HG02840 (cell line): ENCODE measurements around the gene KNOP1.
"Not testable (repeated sequence)": the region's sequence is repeated elsewhere in the genome, so short reads cannot be mapped to it uniquely, and the experiment has no call there.

Source experiments
- ATAC-seq: cut with Tn5 transposase; IDR thresholded peaks from one replicate; pipeline ENCODE4 v1.9.1; 2021; ENCODE audit warnings: mild to moderate bottlenecking, moderate library complexity, moderate number of reproducible peaks; ENCODE audit not compliant: unreplicated experiment, low FRiP score

The KNOP1 gene

DNA sequence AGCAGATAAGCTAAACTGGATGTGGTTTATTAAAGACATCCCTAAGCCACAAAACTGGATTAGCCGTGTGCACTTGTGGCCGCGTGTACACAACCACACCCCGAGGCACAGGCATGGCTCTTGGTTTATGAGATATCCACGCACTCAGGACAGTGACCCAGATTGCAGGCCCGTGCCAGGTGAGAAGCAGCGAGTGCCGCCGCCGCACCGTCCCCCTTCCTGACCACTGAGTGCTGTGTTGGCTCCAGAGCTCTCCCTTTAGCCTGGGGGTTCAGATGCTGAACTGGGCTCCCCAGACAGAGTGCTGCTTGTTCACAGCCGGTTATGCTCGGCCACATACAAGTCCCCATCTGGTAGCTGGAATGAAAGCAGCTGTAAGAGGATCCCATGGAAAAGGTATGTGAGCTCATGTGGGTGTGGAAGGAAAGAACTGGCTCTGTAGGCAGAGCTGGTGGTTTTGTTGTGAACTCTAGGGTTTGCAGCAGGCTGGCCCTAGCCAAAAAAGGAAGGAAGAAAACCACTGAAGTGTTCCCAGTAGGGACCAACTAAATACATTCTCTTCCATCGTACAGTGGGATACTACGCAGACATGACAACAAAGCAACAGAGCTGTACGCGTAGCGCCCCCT, 29.5 kb downstream of the KNOP1 start:
- ATAC-seq: no peak

DNA sequence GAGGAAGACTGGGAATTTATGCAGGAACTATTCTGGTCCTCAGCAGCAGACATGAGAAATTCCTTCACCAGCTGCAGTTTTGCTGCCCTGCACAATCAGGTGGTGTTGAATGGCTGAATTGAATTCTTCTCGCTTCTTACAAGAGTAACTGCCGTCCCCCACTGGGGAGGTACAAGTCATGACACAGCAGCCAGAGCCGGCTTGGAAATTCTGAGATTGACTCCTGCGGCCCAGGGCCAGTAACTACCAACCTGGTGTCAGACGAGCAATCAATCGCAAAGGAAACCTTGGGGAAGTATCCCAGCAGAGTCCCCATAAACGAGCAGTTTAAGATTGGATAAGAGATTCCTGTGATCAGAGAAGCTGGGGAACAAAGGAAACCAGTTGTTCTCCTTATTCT, 30.7 kb downstream of the KNOP1 start:
- no peak for ATAC-seq

DNA sequence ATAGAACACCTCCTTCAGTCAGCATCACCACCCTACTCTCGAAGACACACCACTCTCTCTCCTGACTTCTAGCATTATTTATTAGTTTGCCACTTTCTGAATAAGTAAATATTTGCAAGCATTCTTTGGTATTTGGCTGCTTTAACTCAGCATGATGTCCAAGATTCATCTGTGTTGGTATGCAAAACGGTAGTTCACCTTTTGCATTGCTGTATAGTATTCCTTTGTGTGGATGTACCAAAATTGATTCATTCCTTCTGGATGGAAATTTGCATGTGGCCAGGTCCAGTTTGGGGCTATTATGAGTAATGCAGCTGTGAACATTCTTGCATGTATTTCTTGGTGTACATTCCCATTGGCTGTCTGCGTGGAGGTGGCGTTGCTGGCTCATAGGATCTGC, 32.9 kb downstream of the KNOP1 start:
- no peak for ATAC-seq

DNA sequence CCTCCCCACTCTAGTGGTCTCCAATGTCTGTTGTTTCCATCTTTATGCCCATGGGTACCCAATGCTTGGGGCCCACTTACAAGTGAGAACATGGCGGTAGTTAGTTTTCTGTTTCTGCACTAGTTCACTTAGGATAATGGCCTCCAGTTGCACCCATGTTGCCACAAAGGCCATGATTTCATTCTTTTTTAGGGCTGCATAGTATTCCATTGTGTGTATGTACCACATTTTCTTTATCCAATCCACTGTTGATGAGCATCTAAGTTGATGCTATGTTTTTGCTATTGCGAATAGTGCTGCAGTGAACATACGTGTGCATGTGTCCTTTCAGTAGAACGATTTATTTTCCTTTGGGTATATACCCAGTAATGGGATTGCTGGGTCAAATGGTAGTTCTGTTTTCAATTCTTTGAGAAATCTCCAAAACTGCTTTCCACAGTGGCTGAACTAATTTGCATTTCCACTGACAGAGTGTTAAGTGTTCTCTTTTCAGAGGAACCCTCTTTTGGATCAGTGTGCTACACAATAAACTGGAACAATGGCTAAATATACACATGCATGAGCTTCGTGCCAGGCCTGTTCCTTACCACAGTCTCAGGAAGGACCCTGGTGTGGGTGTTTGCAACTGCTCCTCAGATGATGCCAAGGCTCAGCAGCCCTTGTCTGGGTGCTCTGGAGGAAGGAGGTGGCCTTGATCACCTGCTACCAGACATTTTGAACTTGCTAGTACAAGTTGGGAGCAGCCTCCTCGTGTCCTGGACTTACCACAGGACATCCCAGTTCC, 34.4 kb downstream of the KNOP1 start:
- ATAC-seq: no peak

DNA sequence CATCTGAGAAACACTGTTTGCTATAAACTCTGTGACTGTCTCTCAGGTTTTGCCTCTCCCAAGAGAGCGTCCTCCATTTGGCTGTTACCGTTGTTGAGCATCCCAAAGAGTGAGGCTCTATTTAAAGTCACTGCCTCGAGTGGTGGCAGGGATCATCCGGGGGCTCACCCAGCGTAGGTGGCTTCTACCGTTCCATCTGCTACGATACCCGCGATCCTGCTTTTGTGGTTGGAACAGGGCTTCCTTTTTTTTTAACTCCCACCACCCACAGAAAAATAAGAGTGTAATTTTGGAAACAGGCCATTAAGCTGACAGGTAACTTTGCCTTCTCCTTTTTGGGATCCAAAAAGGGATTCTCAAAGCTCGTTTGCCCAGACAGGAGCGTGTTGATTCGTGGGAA, 36.4 kb downstream of the KNOP1 start:
- ATAC-seq: no peak

DNA sequence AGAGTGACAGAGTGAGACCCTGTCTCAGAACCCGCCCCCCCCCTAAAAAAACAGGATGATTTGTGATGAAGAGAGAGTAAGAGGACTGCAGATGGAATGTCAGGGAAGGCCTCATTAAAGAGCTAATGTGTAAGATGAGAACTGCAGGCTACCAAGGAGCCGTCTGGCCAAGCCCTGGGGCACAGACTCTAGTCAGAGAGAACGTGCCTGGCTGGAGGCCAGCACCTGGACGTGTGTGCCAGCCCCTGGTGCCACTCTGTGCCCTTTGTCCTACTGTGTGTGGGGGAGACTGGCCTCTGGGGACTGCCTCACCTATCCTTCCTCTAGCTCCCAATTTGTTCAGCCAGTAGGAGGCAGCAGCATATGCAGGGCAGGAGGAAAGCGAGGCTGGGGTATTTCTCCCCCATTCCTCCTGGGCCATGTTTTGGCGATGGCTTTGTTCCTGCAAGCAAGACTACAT, 37.1 kb downstream of the KNOP1 start:
- ATAC-seq: no peak

DNA sequence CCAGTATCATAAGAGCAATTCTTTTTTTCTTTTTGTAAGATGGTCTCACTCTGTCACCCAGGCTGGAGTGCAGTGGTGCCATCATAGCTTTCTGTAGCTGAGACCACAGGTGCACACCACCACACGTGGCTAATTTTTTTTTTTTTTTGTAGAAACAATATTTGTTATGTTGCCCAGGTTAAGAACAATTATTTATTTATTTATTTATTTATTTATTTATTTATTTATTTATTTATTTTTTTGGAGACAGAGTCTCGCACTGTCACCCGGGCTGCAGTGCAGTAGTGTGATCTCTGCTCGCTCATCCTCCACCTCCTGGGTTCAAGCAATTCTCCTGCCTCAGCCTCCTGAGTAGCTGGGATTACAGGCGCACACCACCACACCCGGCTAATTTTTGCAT, 38.7 kb downstream of the KNOP1 start:
- ATAC-seq: not testable (repeated sequence)

DNA sequence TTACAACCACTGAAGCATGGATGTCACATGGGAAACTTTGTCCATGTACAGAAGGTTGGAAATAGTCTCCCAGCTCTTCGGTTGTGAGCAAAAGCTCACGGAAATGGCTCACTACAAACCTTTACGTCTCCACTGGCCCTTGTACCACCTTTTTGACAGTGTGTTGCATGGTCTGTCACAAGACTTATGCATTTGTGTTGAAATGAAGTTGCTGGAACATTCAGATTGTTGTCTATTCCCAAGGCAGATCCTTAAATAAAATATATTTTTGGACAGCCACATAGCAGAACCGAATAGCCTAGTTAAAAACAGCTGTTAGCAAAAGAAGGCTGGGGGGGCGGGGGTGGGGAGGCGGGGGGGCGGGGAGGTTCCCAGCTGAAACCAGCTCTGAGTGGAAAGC, 39.2 kb downstream of the KNOP1 start:
- no peak for ATAC-seq

DNA sequence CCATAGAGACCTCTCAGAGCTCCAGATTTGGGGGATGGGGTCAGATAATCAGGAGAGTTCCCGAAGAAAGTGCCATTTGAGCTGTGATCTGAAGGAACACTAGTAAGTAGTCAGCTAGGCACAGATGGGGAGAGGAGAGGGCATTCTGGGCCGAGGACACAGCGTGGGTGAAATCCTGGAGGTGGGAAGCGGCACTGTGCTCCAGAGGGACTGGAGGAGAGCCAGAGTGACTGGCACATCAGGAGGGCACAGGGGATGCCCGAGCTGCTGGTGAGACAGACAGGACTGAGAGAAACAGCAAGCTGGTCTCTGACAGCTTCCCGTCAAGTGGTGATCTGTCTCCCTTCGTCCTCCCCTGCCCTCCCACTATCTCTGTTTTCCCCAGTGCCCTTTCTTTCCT, 40.6 kb downstream of the KNOP1 start:
- ATAC-seq: no peak

DNA sequence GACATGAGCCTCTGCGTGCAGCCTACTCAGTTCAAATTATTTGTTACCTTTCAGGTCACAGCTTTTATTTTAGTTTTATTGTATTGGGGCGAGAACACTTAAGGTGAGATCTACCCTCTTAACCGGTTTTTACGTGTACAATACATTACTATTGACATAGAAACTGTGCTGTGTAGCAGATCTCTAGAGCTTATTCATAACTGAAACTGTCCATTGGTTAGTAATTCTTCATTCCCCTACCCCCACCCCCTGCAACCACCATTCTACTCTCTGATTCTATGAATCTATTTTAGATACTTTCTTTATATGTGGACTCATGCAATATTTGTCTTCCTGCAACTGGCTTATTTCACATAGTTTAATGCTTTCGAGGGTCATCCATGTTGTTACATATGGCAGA, 43.5 kb downstream of the KNOP1 start:
- no peak for ATAC-seq

DNA sequence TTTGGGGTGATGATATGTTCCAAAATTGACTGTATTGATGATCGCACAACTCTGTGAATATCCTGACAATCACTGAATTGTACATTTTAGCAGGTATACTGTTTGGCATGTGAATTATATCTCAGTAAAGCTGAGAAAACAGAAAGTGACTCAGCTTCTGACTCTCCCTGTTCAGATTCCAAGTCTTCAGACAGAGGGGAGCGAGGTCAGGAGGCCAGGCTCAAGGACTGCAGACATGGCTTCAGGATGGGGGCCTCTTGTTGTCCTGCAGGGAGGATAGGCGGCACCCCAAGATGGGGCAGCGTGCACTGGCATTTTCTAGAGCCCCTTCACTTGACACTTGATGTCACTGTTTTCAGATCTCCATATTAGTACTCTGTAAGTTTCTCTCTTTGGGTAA, 45.6 kb downstream of the KNOP1 start:
- no peak for ATAC-seq

DNA sequence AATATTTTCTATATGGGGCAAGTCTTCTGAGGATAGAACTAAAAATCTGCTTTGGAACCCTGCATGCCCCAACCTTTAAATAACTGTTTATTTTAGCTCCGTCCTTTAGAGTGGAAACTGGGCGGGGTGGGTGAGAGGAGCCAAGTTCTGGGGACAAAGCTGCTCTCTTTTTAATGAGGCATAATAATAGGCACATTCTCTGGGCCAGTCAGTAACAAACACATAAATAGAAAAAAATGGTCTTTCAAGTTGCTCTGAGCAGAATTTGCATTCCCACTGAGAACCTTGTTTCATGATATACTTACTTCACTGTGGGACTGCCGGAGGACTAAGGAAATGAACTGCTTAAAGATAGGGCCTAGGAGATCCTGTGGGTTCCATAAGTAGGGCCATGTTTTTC, 51.5 kb downstream of the KNOP1 start:
- ATAC-seq: no peak

DNA sequence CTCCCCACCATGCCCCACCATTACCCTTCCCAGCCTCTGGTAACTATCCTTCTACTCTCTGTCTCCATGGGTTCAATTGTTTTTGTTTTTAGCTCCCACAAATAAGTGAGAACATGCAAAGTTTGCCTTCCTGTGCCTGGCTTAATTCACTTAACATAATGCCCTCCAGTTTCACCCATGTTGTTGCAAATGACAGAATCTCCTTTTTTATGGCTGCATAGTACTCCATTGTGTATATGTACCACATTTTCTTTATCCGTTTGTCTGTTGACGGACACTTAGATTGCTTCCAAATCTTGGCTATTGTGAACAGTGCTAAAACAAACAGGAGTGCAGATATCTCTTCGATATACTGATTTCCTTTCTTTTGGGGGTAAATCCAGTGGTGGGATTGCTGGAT, 52.7 kb downstream of the KNOP1 start:
- ATAC-seq: not testable (repeated sequence)

DNA sequence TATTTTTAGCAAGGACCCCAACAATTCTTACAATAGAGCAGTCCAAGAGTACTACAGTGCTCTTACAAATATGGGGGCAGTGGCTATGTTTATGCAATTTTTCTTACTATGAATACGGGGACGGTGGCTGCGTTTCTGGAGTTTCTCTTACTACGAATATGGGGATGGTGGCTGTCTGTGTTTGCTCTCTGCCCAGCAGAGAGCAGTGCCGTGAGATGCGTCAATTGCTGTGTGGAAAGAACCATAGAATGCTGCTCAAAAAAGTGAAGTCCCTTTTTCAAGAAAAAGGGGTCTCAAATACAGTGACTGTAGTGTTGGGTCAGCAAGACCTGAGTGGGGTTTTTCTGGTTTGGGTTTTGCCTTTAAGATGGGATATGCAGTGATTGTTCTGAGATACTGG, 53.9 kb downstream of the KNOP1 start:
- ATAC-seq: no peak

DNA sequence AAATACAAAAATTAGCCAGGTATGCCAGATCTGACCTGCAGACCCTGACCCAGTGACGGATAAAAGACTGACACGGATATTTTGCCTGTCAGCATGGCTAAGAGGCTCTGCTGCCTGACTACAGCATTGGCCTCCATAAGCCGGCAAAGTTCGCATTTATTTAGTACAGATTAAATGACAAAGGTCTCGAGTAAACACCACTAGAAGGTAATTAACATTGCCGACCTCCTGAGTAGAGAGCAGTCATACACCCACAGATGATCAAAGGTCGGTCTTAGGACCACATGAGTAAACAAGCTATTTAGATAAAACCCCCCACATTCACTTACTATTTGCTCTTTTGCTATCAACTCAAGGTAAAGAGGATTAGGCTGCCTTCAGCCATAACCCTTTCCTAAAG, 55.7 kb downstream of the KNOP1 start:
- no peak for ATAC-seq

DNA sequence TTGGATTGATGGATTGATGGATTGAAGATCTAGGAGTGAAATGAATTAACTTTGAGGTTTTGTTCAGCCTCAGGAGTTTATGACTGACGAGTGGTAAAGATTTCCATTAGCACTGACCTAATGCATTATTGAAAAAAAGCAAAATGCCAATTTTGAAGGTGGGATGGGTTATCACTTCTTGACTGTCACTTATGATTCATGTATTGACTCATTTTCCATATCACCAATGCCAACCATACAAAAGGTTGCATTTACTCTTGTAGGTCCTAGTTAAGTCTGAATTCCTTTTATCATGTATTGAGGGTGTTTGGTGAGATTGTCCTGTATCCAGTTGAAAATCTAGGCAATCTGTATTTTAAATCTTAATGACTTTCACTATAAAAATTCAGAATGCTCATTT, 57.6 kb downstream of the KNOP1 start:
- no peak for ATAC-seq

DNA sequence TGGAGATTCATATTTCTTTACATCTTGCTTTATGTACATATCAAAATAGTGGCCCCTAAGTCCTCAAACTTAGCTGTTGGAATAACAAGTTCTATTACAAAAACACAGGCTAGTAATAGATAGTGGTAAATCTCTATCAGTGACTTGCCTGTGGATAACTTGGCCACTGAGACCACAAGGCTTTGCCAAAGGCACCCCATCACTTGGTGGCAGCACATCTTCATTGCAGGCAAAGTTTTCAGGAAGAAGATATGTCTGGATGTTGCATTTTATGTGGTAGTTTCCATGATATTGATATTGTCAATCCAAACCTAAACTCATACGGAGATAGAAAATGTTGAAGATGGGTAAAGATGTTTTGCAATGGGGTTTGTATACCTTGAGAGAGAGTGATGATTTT, 58.5 kb downstream of the KNOP1 start:
- ATAC-seq: no peak

DNA sequence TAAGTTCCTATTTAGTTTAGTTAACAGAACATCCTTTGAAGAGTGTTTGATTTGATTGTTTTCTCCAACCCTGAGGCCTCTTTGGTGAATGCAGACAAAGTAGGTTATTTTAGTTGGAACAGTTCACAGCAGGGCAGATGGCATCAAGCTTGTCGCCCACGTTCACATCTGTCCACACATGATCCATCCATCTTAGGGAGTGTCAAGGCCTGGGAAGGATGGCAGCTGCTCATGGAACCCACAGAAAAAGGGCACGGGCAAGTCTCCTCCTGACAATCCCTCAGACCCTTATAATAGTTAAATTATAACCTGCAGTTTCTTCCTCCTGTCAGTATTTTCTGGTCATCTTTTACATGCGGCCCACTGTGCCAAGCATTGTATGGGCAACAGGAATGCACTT, 60.2 kb downstream of the KNOP1 start:
- no peak for ATAC-seq

DNA sequence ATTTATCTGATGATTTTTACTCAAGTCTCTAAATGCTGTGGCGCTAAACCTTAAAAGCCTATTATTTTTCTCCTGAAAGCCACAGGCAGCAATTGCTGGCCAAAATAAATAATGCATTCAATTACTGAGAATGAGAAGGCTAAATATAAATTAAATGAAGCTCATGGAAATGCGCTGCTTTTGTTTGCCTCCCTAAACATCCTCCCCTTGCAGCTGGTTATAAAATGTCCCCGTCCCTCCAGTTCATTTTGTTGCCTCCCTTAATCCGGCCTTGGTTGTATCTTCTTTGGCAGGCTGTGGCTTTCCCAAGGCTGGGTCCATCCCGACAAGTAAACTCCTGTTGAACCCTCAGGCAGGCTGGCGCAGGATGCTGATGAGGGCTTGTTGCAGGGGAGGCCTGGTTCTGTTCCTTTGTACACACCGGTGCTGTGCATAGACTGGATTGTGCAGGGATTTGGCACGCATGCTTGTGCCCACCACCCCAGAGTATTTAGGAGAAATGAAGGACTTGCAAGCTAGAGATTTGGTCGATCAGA, 62.7 kb downstream of the KNOP1 start:
- ATAC-seq: no peak

DNA sequence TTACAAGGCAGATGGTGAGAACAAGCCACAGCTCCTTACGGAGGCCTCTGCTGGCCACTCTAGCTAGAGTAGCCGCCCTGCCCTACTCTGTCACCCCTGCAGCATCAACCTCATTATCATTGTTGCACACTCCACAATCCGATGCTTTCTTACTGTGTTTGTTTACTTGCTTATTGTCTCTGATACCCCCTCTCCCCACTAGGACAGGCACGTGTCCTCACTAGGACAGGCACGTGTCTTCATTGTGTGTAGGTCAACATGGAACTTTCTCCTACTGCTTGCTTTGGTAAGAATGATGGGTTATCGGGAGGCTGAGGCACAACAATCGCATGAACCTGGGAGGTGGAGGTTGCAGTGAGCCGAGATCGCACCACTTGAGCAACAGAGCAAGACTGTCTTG, 63.9 kb downstream of the KNOP1 start:
- no peak for ATAC-seq
